NK-92 (cell line): Measurements from ENCODE around the gene CEP170B.

Experiments
- DNase-seq: peaks from one replicate; lab custom pipeline; 2025; ENCODE audit not compliant: unreplicated experiment; lab: John Stamatoyannopoulos, UW

The CEP170B gene

DNA sequence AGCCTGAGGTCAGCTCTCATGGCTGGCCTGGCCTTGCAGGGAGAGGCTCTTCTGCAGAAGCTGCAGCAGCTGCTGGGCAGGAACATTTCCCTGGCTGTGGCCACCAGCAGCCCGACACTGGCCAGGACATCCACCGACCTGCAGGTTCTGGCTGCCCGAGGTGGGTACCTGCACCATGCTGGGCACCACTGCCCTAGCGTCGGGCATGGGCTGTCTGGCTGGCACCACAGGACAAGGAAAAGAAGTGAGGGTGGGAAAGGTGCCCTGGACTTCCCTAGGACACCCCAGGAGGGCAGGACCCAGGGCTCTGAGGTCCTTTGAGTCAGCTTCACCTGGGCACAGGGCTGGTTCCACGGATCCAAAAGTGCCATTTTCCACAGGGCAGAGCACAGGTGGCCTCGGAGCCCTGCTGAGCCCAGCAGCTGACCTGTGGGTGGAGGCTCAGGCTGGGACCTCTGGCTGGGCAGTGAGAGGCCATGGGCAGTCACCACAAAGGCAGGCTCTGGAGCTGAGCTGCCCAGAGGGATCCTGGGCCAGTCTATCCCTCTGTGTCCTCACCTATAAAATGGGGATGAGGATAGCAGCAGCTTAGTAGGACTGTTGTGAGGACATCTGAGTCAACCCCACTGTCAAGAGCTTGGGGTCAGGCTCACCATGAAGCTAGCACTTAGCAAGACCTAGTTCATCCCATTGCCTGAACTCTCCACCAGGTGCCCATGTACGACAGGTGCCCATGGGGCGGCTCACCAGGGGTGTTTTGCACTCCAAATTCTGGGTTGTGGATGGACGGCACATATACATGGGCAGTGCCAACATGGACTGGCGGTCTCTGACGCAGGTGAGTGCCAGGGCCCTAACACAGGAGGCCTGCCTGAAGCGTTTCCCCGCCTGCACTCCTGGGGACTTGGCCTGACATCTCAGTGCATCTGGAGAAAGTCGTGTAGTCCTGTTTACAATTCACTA lies 64.5 kb downstream of the CEP170B start:
- DNase-seq = no peak

GRCh38 chr14:104930526-104931303 lies 65.6 kb downstream of the CEP170B start:
- DNase-seq = no peak

GRCh38 chr14:104931304-104931770 lies 66.3 kb downstream of the CEP170B start:
- DNase-seq = no peak

DNA sequence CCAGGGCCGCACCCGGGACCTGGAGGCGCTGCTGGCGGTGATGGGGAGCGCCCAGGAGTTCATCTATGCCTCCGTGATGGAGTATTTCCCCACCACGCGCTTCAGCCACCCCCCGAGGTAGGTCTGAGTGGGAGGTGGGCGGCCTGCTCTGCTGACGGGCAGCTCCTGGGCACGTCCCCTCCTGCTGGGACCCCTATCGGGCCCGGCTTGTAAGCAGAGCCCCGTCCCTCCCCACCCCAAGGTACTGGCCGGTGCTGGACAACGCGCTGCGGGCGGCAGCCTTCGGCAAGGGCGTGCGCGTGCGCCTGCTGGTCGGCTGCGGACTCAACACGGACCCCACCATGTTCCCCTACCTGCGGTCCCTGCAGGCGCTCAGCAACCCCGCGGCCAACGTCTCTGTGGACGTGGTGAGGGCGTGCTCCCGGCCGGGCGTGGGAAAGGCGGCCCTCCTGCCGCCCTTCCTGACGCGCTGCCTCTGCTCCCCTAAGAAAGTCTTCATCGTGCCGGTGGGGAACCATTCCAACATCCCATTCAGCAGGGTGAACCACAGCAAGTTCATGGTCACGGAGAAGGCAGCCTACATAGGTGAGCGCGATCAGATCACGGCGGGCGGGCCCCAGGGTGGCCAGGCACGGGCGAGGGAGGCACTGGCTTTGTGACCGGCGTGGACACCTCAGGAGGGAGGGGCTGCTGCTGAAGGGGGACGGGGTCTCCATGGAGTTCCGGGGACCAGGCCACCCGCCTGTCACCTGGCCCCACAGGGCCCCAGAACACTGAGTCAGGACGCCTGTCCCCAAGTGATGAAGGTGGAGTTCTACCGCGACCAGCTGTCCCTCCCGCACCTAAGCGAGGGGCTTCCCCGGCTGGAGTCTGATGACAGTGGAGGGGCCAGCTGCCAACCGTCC lies 67.0 kb downstream of the CEP170B start:
- no peak for DNase-seq

DNA sequence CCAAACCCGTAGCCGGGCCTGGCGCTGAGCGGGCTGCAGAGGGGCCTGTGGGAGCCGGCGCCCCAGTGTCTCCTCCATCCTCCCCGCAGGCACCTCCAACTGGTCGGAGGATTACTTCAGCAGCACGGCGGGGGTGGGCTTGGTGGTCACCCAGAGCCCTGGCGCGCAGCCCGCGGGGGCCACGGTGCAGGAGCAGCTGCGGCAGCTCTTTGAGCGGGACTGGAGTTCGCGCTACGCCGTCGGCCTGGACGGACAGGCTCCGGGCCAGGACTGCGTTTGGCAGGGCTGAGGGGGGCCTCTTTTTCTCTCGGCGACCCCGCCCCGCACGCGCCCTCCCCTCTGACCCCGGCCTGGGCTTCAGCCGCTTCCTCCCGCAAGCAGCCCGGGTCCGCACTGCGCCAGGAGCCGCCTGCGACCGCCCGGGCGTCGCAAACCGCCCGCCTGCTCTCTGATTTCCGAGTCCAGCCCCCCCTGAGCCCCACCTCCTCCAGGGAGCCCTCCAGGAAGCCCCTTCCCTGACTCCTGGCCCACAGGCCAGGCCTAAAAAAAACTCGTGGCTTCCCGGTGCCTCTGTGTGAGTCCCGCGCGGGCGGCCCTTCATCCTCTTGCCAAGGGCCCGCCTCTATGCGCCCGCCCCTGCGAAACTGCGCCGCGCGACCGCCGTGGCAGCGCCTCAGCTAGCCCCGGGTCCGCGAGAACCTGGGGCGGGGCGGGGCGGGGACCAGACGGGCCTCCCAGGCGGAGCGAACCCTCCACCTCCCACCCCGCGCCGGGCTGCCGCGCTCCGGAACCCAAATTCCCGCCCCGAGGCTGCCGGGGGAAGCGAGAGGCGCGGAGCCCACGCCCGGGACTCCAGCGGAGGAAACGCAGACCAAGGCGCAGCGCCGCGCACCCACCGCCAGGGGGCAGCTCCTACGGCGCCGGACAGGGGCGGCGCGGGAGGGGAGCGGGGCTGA lies 67.9 kb downstream of the CEP170B start:
- DNase-seq = no peak

DNA sequence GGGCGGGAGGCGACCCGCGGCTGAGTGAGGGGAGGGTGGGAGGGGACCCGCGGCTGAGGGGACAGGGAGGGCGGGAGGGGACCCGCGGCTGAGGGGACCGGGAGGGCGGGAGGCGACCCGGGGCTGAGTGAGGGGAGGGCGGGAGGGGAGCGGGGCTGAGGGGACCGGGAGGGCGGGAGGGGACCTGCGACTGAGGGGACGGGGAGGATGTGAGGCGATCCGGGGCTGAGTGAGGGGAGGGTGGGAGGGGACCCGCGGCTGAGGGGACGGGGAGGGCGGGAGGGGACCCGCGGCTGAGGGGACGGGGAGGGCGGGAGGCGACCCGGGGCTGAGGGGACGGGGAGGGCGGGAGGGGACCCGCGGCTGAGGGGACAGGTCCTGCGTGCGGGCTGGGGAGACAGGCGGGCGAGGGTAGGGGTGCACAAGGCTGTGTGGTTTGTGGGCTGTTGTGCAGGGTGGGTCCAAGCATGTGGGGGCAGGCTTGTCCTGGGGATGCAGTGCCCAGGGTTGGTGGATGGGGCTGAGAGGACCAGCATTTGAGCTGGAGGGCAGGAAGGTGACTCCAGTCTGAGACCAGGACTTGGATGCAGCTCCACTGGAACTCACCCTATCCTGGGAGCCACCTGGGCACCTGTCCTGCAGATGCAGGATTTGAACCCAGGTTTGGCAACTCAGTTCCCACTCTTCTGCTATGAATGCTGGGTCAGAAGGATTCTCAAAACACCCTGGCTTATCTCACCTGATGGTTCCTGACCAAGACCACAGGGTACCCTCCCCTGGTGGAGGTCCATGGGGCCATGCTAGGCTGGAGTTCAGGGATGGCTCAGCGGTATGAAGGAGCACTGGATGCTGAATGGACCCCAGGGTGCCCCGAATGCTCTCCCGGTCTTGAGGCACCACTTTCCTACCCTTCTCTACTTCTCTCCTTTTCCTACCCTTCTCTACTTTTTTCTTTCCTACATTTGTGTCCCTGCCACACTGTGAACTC lies 69.0 kb downstream of the CEP170B start:
- no peak for DNase-seq

GRCh38 chr14:104935026-104935650 lies 70.1 kb downstream of the CEP170B start:
- no peak for DNase-seq

DNA sequence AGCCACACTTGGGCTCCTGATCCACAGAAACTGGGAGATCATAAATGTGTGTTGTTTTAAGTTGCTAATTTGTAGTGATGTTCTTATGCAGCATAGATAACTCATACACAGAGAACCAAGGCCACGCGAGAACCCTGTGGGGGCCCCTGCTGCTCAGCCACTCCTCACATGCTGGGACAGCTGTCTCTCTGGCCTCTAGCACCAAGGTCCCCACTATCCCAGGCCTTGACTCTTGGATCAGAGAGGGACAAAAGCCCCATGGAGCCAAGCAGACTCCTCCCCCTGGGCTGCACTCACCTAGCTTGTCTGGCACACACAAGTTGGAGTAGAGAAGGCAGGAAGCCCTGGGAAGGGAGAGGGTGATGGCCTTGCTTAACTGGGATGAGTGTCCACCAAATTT lies 70.9 kb downstream of the CEP170B start:
- DNase-seq = no peak

DNA sequence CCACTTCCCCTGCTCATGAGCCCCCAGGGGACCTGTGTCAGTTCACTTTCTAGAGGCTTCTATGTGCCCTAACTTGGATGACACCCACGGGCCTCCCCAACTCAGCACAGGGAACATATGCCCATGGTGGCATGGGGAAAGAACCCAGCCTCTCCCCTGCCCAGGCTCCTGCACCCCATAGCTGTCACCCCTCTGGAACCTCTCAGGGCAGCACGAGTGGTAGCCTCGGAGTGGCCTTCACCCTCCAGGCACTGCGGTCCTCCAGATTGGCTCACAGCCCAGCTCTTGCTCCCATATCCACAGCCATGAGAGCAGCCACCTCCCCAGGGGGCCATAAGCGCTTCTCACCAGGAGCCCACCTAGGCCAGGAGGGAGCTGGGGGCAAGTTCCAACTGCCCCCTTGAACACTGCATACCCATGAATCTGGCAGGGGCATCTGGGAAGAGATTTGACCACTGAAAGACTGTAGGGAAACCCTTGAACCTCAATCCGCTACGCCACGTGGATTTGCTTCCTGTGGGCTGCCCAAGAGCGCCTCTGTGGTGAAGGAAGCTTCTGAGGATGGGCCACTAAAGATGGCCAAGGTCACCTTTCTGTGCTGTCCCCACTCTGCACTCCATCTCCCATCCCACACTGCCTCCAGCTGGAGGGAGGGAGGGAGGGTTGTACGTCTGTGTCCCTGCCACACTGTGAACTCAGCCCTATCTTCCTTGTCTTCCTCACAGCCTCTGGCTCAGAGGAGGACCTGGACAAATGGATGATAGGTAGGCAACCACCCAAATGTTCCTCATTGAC lies 71.5 kb downstream of the CEP170B start:
- no peak for DNase-seq

DNA sequence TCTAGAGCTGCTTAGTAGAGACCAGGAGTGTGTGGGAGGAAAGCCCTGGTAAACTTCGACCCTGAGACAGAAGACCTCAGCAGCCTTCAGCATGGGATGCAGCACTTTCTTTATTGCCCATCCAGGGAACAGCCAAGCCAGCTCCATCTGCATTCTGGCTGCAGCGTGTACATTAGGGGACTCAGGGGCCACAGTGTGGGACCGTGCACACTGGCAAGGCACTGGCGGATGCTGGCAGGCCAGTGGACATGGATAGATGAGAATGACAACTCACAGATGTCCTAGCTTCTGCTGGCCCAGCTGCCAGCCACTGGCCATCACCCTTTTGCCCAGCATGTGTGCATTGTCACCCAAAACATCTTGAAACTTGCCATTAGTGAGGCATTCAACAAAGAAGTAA lies 72.1 kb downstream of the CEP170B start:
- DNase-seq = no peak

DNA sequence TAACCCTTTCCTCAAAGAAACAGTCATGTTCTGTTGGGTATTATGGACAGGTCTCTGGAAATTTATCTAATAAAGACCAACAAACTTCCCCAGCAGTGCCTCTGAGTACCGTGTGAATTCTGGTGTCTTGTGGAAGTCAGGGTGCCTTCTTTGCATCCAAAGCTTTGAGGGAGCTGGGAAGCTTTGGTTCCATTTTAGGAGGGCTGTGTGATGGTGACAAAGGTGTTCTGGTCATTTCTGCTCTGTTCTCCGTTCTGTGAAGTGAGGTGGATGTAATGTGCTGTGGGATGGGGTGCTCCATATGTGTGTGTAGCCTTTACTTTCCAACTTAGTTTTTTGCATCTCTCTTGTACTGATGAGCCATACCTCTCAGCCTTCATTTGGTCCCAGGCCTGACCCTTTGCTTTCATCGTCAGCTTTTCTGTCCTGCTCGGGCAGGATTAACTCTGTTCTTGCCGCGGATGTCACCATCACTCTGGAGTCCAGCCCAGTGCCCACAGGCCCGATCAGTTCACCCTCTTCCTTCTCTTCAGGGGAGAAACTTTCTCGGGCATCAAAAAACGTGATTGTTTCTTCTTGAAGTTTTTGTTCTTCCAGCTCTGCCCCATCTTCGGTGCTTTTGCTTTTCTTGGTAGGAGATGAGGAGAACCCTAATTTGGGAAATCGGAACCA lies 72.8 kb downstream of the CEP170B start:
- DNase-seq = no peak

DNA sequence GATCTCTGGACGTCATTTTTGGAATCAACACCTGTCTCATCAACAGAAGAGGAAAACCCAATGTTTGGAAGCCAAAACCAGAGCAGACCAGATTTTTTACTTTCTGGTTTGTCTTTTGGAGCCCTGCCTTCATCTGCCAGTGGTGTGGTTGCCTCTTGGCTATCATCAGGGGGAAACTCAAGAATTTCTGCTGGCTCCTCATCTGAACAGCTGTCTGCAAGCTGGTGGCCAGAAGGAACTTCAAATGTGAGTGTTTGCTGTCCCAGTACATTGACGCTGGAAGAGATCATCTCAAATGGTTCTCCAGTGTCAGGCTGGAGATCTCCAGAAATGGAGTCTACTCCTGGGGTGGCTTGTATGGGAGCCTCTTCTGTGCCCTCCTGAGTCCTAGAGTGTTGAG lies 73.4 kb downstream of the CEP170B start:
- DNase-seq = no peak

GRCh38 chr14:104938960-104939359 lies 73.9 kb downstream of the CEP170B start:
- no peak for DNase-seq

GRCh38 chr14:104939666-104940410 lies 74.8 kb downstream of the CEP170B start:
- no peak for DNase-seq

GRCh38 chr14:104940526-104941150 lies 75.6 kb downstream of the CEP170B start:
- no peak for DNase-seq
